ENCODE data around the gene SLC6A6. TPM values are rescaled to one million over a fixed set of nuclear protein-coding genes. Genes with fewer than 3 reads are reported as not detected.
A peak's percentile ranks its signal among the peaks of the same experiment; 100 is the strongest.

SLC6A6 gene
- total and polyA plus RNA-seq, 2 experiments from 2014 or later, result 27.5 to 150 TPM

- DNase-seq (ENCODE audit: low spot score) (no peak), ATAC-seq (no peak)
- no peak overlapping the region for H3K4me3 Mint-ChIP-seq
- Histone ChIP-seq H4K20me1 (replicated peaks; ENCODE audit: insufficient read depth) (peaks cover 24% of the 10 kb centered on the region), H3K27me3 (ENCODE audit: insufficient read depth) (no peaks in the 10 kb centered on the region), H3K27ac (ENCODE audit: low read depth) (no peak overlapping the region), H3K4me2 (no peak overlapping the region), H3K36me3 (ENCODE audit: insufficient read depth) (no peaks in the 10 kb centered on the region), H3K79me2 (replicated peaks; ENCODE audit: insufficient read depth) (peaks cover 74% of the 10 kb centered on the region), H3F3A (replicated peaks; ENCODE audit: low read depth) (no peaks in the 10 kb centered on the region), H3K4me3 (no peak overlapping the region), H3K4me1 (ENCODE audit: insufficient read depth) (peaks cover 30% of the 10 kb centered on the region), H3K9me2 (ENCODE audit: insufficient read depth) (no peaks in the 10 kb centered on the region), H2AFZ (no peak overlapping the region)
- peak overlapping the region; percentile 59; the same call in 1 of the 2 replicates for H3K27ac Mint-ChIP-seq
- no peak for TF ChIP-seq NANOG (IDR thresholded peaks at IDR 0.05; ENCODE audit: borderline replicate concordance)
- no peak for TF ChIP-seq CTCF (conservative IDR thresholded peaks at IDR 0.05; ENCODE audit: low read depth in 2 of 2)
- no peak for TF ChIP-seq CREB1 (CRISPR knock-in tag; IDR thresholded peaks at IDR 0.05; ENCODE audit: low read depth)
- no peak for TF ChIP-seq EZH2 (IDR thresholded peaks at IDR 0.05; ENCODE audit: low read depth, unreplicated experiment)
- TF ChIP-seq JUNB (IDR thresholded peaks at IDR 0.05; ENCODE audit: unreplicated experiment), result no peak
- no peak for TF ChIP-seq ZNF462 (CRISPR knock-in tag; IDR thresholded peaks at IDR 0.05)
- no peak for TF ChIP-seq ZNF331 (CRISPR knock-in tag; IDR thresholded peaks at IDR 0.05; ENCODE audit: low read depth)
- no peak for TF ChIP-seq EZH2phosphoT487 (IDR thresholded peaks at IDR 0.05; ENCODE audit: unreplicated experiment)
- TF ChIP-seq ETS1 (IDR thresholded peaks at IDR 0.05), result no peak
- TF ChIP-seq ZNF114 (CRISPR knock-in tag; IDR thresholded peaks at IDR 0.05), result no peak
- no peak for TF ChIP-seq REST (IDR thresholded peaks at IDR 0.05; ENCODE audit: unreplicated experiment)
- TF ChIP-seq POLR2AphosphoS5 (IDR thresholded peaks at IDR 0.05; ENCODE audit: low read depth), result no peak
- TF ChIP-seq STAT1 (IDR thresholded peaks at IDR 0.05; ENCODE audit: unreplicated experiment), result no peak
- H3K36me3 Mint-ChIP-seq (ENCODE audit: low read depth), result no peaks in the 10 kb centered on the region
- peaks cover 8% of the 10 kb centered on the region for H3K27me3 Mint-ChIP-seq (ENCODE audit: insufficient read depth, low read depth, poor library complexity)
- H3K9me3 Mint-ChIP-seq, result no peaks in the 10 kb centered on the region
- peaks cover 50% of the 10 kb centered on the region for H3K4me1 Mint-ChIP-seq
Measured at GRCh38 chr3:14429237-14429636, 26.8 kb downstream of the SLC6A6 start.

Data from GM23338 (cell line).